ENCODE data around the gene ELK4.
"Not testable (repeated sequence)": the region's sequence is repeated elsewhere in the genome, so short reads cannot be mapped to it uniquely, and the experiment has no call there.

The ELK4 gene

DNA sequence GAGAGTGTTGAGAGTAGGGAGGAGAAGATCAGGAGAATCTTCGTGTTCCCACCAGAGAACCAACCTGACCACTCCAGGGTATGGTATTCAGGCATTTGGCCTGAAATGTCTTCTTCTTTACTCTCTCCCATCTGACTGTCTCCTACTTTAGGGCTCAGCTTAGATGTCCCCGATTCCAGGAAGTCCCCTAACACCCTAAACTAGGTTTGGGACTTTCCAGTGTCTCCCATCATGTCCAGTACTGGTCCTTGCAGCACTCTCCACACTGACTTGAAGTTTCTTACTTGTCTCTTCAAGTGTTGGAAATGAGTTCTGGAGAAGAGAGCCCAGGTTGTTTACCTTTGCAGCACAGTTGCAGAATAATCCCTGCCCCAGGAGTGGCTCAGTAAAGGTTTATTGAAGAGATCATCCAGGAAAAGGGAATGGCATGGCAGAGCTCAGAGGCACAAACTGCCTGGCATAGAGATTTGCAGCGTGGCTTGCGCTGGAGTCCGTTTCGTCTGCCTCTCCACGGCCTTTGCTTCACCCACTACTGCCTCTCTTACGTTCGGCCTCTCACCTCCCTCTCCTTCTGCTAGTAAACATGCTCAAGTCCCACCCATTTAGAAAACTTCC is 6.2 kb upstream of the ELK4 start:
- H3K4me3 ChIP-seq (replicated peaks; ENCODE audit: insufficient read depth, low read length) = no peak overlapping the region
- TF ChIP-seq POLR2AphosphoS5 (IDR thresholded peaks at IDR 0.05; ENCODE audit: low read depth) (no peak), SPI1 (IDR thresholded peaks at IDR 0.05; ENCODE audit: borderline replicate concordance, low read depth) (no peak), REST (IDR thresholded peaks at IDR 0.05; ENCODE audit: insufficient replicate concordance, low read depth) (no peak), GABPA (IDR thresholded peaks at IDR 0.05; ENCODE audit: low read depth) (no peak), CTCF (IDR thresholded peaks at IDR 0.05; ENCODE audit: insufficient read depth, low read length) (no peak)
- no peak overlapping the region for H3K27ac ChIP-seq (replicated peaks)
- DNase-seq (ENCODE audit: low read depth in 1 of 2, low spot score in 1 of 2) = no peak
- peaks cover 34% of the 10 kb centered on the region for H3K27me3 ChIP-seq (ENCODE audit: insufficient read depth, poor library complexity, severe bottlenecking)

- no peak overlapping the region for H3K27ac ChIP-seq (replicated peaks)
- no peak for DNase-seq (ENCODE audit: low read depth in 1 of 2, low spot score in 1 of 2)
- no peak for TF ChIP-seq REST (IDR thresholded peaks at IDR 0.05; ENCODE audit: insufficient replicate concordance, low read depth)
- no peak for TF ChIP-seq CTCF (IDR thresholded peaks at IDR 0.05; ENCODE audit: insufficient read depth, low read length)
- TF ChIP-seq GABPA (IDR thresholded peaks at IDR 0.05; ENCODE audit: low read depth) = no peak
- no peak for TF ChIP-seq POLR2AphosphoS5 (IDR thresholded peaks at IDR 0.05; ENCODE audit: low read depth)
- no peak for TF ChIP-seq SPI1 (IDR thresholded peaks at IDR 0.05; ENCODE audit: borderline replicate concordance, low read depth)
These were observed 4.9 kb upstream of the ELK4 start for GRCh38 chr1:205636732-205637131.

DNA sequence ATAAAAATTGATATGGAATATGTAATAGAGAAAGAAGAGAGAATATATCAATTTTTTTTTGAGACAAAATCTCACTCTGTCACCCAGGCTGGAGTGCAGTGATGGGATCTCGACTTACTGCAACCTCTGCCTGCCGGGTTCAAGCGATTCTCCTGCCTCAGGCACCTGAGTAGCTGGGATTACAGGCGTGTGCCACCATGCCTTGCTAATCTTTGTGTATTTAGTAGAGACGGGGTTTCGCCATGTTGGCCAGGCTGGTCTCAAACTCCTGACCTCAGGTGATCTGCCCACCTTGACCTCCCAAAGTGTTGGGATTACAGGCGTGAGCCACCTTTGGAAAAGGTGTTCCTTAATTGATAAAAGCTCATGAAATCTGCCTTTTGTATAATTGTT is 4.3 kb upstream of the ELK4 start:
- H3K4me3 ChIP-seq (replicated peaks; ENCODE audit: insufficient read depth, low read length); H3K27ac ChIP-seq (replicated peaks); DNase-seq (ENCODE audit: low read depth in 1 of 2, low spot score in 1 of 2): not testable (repeated sequence)
- H3K27me3 ChIP-seq (ENCODE audit: insufficient read depth, poor library complexity, severe bottlenecking) = peaks cover 34% of the 10 kb centered on the region

More at GRCh38 chr1:205636732-205637131, 4.9 kb upstream of the ELK4 start:
- H3K27me3 ChIP-seq (ENCODE audit: insufficient read depth, poor library complexity, severe bottlenecking) = peaks cover 34% of the 10 kb centered on the region
- no peak overlapping the region for H3K4me3 ChIP-seq (replicated peaks; ENCODE audit: insufficient read depth, low read length)

DNA sequence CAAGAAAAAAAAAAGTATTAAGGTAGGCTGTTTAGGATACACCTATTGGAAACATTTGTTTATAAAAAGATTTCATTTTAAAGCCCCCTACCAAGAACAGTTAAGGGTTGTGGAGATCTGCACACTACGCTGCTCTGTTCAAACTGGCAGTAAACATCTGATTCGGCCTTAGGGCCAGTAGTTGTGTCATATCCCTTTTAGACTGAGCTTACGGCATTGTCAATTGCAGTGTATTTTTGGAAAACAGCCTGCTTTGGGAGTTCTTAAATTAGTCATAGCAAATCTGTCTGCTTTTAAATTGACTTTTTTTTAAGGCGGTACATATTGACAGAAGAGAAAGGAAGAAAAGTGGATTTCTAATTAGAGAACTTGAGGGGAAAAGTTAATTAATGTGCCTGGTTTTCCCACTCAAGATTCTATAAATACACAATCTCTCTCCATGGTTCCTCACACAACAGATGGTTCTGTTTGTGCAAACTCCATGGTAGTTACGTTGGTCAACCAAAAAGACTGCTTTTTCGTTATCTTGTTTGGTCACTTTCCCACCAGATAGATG is 1.7 kb upstream of the ELK4 start:
- Histone ChIP-seq H3K27ac (replicated peaks) (no peak overlapping the region), H3K27me3 (ENCODE audit: insufficient read depth, poor library complexity, severe bottlenecking) (peaks cover 25% of the 10 kb centered on the region), H3K4me3 (replicated peaks; ENCODE audit: insufficient read depth, low read length) (no peak overlapping the region)
- no peak for DNase-seq (ENCODE audit: low read depth in 1 of 2, low spot score in 1 of 2)
- TF ChIP-seq POLR2AphosphoS5 (IDR thresholded peaks at IDR 0.05; ENCODE audit: low read depth) (no peak), REST (IDR thresholded peaks at IDR 0.05; ENCODE audit: insufficient replicate concordance, low read depth) (no peak), GABPA (IDR thresholded peaks at IDR 0.05; ENCODE audit: low read depth) (no peak), SPI1 (IDR thresholded peaks at IDR 0.05; ENCODE audit: borderline replicate concordance, low read depth) (no peak), CTCF (IDR thresholded peaks at IDR 0.05; ENCODE audit: insufficient read depth, low read length) (no peak)

Measured in HL-60 (cell line).